Measurements from ENCODE around the gene MCM8.

The MCM8 gene

DNA sequence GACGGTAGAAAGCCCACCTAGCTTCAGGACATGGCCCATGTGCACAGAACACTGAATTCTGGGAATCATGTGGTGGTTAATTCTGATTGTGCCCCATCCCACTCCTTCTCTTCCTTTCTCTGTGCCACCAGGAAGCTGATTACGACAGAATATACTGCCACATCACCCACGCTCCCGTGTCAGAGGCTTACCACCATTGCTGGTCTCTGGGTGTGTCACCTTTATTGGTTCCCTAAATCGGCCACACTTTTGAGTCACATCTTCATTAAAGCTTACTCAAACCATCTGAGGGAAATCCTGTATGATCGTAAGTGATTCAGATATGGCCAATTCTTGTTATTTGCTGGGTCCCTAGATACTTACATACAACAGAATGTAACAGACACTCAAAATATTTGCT, 3.2 kb upstream of the MCM8 start:
- DNase-seq (ENCODE audit: low read depth) = no peak

GRCh38 chr20:5949943-5950270, 545 bp upstream of the MCM8 start:
- DNase-seq (ENCODE audit: low read depth) = no peak

- DNase-seq (ENCODE audit: low read depth) = no peak
Observed at GRCh38 chr20:5967469-5967868, 17.0 kb downstream of the MCM8 start.

DNA sequence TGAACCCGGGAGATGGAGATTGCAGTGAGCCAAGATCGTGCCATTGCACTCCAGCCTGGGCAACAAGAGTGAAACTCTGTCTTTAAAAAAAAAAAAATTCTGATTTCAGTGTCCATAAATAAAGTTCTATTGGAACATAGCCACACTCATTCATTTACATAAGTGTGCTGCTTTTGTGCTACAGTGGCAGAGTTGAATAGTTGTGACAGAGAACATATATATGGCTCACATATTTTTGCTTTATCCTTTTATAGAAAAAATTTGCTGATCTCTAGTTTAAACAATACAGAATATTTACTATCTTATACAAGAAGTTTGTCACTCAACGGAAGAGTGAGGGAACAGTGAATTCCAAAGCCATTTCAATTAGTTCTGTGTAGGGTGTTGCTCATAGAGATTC, 18.0 kb downstream of the MCM8 start:
- no peak for DNase-seq (ENCODE audit: low read depth)

- DNase-seq (ENCODE audit: low read depth) = no peak
Observed at GRCh38 chr20:5969348-5969935, 19.0 kb downstream of the MCM8 start.

- no peak for DNase-seq (ENCODE audit: low read depth)
Observed at GRCh38 chr20:5969940-5970339, 19.5 kb downstream of the MCM8 start.

- no peak for DNase-seq (ENCODE audit: low read depth)
Observed at GRCh38 chr20:5970381-5970780, 19.9 kb downstream of the MCM8 start.

GRCh38 chr20:5971203-5971602, 20.8 kb downstream of the MCM8 start:
- no peak for DNase-seq (ENCODE audit: low read depth)

DNA sequence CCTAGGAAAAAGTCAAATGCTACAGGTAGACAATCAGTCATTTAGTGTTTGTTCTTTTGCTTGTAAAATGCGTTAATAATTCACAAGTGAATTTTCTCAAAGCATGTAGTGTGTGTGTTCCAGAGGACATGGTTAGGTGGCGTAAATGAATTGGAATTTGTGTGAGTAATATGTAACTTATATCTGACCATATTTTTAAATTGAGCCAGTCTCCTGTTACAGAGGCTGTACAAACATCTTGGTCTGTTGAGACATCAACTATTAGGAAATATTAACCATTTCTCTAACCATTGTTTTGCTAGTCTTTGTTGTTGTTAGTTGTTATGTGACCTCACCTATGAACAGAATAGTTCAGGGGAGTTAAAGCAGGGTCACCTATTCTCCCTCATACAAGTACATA, 22.7 kb downstream of the MCM8 start:
- peak; percentile 88 for DNase-seq (ENCODE audit: low read depth)

- no peak for DNase-seq (ENCODE audit: low read depth)
Observed at GRCh38 chr20:5973971-5974370, 23.5 kb downstream of the MCM8 start.

- DNase-seq (ENCODE audit: low read depth) = peak; percentile 16
Observed at GRCh38 chr20:5974531-5974930, 24.1 kb downstream of the MCM8 start.

- DNase-seq (ENCODE audit: low read depth) = no peak
Observed at GRCh38 chr20:5975778-5976177, 25.3 kb downstream of the MCM8 start.

DNA sequence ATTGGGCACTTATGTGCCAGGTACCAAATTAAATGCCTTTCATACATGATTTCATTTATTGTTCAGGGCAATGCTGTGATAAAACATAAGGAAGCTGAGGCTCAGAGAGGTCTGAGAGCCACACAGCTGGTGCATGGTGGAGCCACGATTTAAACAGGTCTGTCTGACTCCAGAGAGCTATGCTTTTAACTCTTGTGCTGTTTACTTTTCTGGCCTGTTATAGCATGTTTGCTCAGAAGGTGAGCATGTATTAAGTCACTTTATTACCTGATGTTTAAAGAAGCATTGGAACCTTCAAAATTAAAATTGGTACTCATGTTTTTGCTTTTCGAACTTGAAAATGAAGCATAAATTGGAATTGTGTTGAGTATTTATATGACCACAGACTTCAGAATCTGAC, 26.8 kb downstream of the MCM8 start:
- DNase-seq (ENCODE audit: low read depth) = no peak

GRCh38 chr20:5977975-5978374, 27.5 kb downstream of the MCM8 start:
- DNase-seq (ENCODE audit: low read depth) = no peak

DNA sequence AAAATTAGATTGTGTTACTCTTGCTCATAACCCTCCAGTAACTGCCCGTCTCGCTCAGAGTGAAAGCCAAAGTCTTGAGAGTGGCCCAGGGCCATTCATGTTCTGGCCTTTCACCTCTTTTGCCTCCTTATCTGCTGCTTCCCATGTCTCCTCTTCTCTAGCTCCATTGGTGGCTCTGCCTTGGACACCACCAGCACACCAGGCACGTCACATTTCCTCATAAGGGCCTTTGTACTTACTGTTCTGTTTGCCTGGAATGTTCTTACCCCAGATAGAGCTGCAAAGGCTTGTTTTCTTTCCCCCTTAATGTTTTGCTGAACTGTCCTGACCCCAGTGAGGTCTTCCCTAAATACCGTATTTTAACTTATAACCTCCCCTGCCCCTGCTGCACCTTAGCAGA, 29.3 kb downstream of the MCM8 start:
- no peak for DNase-seq (ENCODE audit: low read depth)

DNA sequence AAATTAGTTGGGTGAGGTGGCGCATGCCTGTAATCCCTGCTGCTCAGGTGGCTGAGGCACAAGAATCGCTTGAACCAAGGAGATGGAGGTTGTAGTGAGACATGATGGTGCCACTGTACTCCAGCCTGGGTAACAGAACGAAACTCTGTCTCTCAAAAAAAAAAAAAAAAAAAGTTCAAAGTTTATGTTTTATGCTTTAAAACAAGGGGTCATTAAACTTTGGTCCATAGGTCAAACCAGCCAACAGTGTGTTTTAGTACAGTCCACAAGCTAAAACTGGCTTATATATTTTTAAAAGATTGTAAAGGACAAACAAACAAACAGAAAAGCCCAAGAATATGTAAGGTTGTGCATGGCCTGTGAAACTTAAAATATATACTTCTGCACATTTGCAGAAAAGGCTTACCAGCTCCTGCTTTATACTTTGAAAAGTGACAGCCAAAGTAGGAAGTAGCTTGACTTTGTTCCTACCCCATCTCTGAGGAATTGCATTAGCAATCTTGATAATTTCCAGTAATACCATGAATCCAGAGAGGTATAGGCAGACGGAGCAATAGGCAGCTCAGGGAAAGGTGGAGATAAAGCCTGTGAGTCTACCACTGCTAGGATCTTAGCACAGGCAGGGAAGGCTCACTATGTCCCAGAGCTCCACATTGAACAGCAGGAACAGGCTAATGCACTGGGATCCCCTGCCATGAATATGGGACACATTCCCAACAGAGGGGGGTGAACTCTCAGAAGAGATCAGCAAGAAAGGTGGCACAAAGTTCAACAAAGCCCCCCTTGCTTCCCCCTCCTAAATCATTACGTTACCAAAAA, 30.5 kb downstream of the MCM8 start:
- no peak for DNase-seq (ENCODE audit: low read depth)

- no peak for DNase-seq (ENCODE audit: low read depth)
Observed at GRCh38 chr20:5987383-5987782, 36.9 kb downstream of the MCM8 start.

DNA sequence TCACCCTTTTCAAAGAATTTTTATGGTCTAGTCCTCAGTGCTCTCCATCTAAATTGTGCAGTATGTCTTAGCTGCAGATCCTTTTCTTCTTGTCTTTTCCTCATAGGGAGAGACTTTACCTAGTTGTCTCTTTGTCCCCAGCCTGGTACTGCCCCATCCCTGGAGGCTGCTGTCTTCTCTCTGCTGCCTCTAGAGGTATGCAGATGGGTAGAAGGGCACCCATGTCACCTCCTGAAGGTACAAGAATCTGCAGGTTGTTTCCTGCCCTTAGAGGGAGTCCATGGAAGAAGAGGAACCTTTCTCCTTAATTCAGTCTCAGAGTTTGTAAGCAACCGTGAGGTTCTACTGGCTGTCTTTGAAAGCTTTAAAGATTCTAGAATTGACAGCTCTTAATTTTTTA, 39.1 kb downstream of the MCM8 start:
- no peak for DNase-seq (ENCODE audit: low read depth)

DNA sequence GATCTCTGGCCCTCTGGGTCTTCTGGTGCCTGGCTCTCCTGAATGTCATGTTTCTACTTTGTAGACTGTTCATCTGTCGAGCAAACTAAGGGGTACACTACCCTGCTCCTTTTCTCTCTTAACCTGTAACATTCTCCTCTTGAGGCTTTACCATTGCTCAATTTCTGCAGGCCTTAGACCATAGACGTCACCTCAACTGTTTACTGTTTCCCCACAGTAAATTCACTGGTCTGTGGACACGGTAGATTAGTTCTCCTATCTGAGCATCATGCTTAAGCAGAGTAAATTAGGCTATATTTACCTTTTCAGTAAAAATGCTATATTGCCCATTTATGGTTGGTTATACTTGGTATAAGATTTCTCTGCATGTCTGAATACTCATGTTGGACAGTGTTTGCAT, 40.5 kb downstream of the MCM8 start:
- peak; percentile 67 for DNase-seq (ENCODE audit: low read depth)

- peak; percentile 85 for DNase-seq (ENCODE audit: low read depth)
Observed at GRCh38 chr20:5991623-5992441, 41.4 kb downstream of the MCM8 start.

DNA sequence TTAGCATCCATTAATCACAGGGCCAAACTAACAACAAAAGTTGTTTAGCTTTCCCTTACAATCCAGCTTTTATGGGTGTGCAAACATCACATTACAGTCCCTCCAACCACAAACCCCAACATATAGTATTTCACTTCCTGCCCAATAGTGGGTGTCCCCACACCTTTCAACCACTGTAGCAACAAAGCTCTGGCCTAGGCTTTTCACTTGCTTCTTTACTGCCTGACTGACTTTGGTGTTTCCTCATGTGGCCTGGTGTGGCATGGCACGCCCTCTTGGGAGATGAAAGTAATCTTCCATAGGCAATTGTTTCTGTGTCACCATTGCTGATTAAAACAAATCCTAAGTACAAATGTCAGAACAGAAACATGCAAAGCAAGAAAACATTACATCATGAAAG, 46.3 kb downstream of the MCM8 start:
- no peak for DNase-seq (ENCODE audit: low read depth)

DNA sequence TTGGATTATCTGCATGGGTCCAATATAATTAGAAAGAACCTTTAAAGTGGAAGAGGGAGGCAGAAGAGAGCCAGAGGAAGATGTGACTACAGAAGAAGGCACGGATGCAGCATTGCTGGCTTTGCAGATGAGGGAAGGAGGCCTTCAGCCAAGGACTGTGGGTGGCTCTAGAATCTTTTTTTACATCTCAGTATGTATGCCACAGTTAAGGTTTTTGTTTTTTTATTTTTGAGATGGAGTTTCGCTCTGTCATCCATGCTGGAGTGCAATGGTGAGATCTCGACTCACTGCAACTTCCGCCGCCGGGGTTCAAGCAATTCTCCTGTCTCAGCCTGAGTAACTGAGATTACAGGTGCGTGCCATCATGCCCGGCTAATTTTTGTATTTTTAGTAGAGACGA, 49.3 kb downstream of the MCM8 start:
- no peak for DNase-seq (ENCODE audit: low read depth)

DNA sequence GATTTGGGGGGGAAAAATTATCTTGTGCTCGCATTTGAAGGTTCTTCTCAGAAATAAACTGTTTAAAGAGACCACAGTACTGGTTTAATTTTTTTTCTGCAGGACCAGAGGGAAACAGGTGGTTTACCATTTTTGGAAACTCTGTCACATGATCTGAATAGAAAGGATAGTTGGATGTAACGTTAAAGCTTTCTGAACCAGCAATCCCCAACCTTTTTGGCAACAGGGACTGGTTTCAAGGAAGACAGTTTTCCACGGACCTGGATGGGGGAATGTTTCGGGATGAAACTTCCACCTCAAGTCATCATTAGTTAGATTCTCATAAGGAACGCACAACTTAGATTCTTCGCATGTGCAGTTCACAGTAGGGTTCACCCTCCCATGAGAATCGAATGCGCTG, 50.4 kb downstream of the MCM8 start:
- DNase-seq (ENCODE audit: low read depth) = no peak
